Panc1 (cell line): ENCODE measurements around the gene RELT.

Source experiments
- REST ChIP-seq, 2 experiments: IDR thresholded peaks; 2 replicates each; pipeline ENCODE4 v1.6.1; 2011 to 2012; ENCODE audit warnings: low read depth in 2 of 2, control low read depth in 1 of 2, low read length in 1 of 2, mild to moderate bottlenecking in 1 of 2, moderate library complexity in 1 of 2; ENCODE audit not compliant: insufficient read depth in 1 of 2
- SIN3A ChIP-seq: IDR thresholded peaks from 2 replicates; pipeline ENCODE4 v1.6.1; 2012; ENCODE audit warnings: low read depth, mild to moderate bottlenecking, low read length, moderate library complexity, borderline replicate concordance; ENCODE audit not compliant: insufficient read depth
- TF ChIP-seq, protein P1 (sequence below): fragments of 450-650 bp; IDR thresholded peaks from 2 replicates; pipeline ENCODE4 v1.5.1; 2017; ENCODE audit warnings: mild to moderate bottlenecking

DNA sequence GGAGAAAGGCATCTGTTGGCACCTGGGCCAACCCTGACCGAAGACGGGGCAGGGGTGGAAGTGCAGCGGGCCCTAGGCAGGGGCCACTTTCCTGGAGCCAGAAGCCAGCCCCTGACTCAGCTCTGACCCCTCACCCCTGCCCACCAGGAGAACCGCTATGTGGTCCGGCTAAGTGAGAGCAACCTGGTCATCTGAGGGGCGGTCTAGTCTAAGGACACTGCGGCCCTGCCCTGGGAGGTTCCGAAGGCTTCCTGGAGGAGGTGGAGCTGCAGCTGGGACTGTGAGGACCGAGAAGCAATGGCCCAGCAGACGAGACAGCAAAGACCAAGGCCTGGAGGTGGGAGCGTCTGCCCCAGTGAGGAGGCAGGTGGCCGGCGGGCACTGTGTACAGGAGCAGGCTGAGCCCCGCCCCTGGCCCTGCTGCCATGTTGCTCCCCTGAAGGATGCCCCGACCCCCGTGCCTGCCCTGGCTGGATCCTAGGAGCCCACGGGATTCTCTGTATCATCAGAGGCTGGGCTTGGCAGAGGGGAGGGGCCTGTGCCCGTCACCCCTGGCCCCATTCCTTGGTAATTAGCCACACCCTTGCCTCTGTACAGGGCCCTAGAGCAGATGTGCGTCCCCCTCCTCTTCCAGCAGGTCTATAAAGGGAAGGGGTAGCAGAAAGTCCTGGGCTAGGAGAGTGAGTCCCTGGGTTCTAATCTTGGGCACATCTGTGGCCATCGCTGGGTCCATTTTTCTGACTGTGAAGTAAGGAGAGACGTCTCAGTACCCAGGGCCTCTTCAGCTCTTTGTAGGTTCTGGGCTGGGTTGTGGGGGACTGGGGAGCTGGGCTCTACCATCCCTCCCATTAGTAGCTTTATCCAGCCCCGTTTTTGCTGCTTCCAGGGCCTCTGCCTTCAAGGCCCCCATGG lies 19.4 kb downstream of the RELT start:
- TF ChIP-seq, protein P1, sequence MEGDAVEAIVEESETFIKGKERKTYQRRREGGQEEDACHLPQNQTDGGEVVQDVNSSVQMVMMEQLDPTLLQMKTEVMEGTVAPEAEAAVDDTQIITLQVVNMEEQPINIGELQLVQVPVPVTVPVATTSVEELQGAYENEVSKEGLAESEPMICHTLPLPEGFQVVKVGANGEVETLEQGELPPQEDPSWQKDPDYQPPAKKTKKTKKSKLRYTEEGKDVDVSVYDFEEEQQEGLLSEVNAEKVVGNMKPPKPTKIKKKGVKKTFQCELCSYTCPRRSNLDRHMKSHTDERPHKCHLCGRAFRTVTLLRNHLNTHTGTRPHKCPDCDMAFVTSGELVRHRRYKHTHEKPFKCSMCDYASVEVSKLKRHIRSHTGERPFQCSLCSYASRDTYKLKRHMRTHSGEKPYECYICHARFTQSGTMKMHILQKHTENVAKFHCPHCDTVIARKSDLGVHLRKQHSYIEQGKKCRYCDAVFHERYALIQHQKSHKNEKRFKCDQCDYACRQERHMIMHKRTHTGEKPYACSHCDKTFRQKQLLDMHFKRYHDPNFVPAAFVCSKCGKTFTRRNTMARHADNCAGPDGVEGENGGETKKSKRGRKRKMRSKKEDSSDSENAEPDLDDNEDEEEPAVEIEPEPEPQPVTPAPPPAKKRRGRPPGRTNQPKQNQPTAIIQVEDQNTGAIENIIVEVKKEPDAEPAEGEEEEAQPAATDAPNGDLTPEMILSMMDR: no peak
- no peak for TF ChIP-seq REST (IDR thresholded peaks at IDR 0.05; ENCODE audit: insufficient read depth in 1 of 2, low read depth in 2 of 2, low read length in 1 of 2)
- no peak for TF ChIP-seq SIN3A
